ENCODE measurements around the gene PLD6.

- TF ChIP-seq CTCF (conservative IDR thresholded peaks at IDR 0.05 in 1 of 2, IDR thresholded peaks at IDR 0.05 in 1 of 2; ENCODE audit: low read depth in 1 of 2, low read length in 2 of 2) (no peak), EZH2 (IDR thresholded peaks at IDR 0.05; ENCODE audit: low read length, missing control alignments) (no peak)
Measured at GRCh38 chr17:17198281-17198680, 7.9 kb downstream of the PLD6 start.

Measured in fibroblast of lung (primary cell).